NCI-H2196 (cell line): ENCODE measurements around the gene CD300E.

ENCODE experiments used
- DNase-seq: peaks from one replicate; lab custom pipeline; 2025; ENCODE audit not compliant: unreplicated experiment; lab: John Stamatoyannopoulos, UW

CD300E gene

DNA sequence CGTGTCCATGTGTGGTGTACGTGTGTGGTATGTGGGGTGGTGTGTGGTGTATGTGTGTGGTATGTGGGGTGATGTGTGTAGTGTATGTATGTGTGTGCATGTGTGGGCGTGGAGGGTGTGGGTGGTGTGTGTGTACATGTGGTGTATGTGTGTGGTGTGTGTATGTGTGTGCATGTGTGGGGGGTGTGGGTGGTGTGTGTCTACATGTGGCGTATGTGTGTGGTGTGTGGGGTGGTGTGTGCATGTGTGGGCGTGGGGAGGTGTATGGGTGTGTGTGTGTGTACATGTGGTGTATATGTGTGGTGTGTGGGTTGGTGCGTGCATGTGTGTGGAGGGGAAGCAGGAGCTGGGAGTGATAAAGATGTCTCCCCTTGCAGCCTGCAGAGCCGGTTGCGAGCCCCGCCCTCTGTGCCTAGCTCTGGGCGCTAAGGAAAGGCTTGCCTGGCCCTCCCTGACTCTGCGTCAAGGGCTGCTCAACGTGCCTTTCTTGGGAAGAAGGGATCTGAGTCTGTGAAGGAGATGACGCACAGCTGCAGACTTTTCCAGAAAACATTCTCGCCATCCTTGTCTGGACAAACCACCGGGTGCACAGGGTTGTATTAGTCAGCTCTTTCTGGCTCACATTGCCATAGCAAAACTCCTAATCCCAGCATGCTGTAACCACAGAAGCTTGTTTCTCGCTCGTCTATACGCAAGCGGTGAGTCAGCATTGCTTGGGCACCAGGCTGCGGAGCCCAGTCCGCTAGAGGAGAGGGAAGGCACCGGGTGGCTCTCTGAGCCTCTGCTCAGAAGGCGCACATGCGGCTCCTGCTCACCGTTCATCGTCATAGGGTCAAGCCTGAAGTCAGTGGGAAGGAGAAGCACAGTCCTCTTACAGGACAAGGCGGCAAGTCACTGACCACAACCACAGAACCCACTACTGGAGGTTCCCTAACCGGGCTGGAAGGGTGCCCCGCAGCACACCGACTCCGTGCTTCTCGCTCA, 54.2 kb downstream of the CD300E start:
- peak; percentile 12 for DNase-seq

DNA sequence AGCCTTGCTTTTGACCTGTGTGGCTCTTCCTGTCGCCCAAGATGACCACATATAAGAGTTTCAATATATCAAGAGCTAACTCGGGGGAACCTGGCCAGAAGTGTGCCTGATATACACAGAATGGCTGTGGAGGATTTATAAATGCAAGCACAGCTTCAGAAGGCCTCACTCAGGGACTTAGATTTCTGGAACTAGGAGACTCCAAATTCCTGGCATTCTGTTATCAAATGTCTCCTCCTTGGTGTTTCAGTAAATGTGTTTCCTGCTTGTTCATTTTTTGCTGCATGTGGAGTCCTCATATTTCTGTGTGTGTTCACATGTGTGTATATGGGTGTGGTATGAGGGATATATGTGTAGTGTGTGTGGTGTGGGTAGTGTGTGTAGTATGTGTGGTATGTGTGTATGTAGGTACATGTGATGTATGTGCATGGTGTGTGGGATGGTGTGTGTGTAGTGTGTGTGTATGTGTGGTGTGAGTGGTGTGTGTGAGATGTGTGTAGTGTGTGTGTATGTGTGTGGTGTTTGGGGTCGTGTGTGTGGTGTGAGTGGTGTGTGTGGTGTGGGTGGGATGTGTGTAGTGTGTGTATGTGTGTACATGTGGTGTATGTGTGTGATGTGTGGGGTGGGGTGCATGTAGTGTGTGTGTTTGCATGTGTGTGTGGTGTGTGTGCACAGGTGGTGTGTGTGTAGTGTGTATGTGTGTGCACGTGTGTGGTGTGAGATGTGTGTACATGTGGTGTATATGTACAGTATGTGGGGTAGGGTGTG, 55.2 kb downstream of the CD300E start:
- DNase-seq: no peak

DNA sequence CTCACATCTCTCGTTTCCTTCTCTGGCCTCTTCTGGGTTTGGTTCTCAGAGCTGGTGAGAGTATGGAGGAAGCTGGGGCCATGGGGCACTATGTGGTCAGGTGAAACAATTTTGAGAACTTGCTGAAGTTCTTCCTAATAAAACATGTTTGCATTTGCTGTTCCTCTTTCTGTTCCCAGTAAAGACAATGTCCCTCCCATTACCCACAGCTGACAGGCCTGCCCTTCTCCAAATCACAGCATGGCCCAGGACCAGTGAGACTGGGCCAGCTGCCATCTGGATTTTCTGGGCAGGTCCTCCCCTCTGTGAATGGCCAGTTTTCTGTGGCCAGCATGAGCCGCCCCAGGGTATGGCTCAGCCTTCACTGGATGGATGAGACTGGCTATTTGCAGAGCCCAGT, 56.1 kb downstream of the CD300E start, which contains the start of gene CD300H:
CD300H (minus strand) TSS at position 113 of the 400 bp plus-strand sequence.
- DNase-seq: no peak

DNA sequence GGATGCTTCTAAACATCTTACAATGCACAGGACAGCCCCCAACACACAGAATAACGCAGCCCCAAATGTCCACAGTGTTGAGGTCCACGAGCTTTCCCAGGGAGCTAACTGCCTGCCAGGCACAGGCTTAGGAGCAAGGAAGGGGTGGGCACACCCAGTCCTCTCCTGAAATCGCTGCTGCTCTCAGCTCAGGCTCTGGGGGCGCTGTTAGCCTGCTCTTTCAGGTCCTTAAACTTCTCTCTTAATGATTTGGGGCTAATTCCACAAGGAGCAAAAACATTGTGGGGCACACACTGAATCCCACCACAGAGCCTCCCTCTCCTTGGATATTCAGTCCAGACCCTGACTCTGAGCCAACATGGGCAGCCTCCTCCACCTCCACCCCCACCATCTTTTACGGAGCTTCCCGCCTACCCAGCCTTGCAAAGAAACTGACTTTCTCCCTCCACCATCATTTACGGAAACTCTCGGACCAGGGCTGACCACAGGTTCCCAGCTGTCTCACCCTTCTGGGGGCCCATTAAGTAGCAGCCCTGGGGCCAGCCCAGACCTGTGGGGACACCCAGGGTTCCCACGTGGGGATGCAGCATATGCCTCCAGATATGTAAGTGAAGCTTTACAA, 57.3 kb downstream of the CD300E start:
- peak; percentile 8 for DNase-seq

DNA sequence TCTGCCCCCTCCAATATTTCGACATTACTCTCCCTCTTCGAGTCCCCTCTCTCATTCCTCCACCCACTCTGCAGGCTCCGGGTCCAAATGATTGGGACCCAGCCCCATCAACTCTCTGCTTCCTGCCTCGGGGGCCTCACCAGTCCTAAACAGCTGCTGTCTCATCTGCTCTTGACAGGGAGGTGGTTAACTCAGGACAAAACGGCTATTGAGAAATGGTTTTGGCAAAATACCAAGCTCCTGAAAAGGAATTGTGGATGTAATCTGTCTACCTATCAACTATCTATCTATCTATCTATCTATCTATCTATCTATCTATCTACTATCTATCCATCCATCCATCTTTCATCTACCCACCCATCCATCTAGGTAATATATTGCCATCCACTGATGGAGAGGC, 58.4 kb downstream of the CD300E start:
- DNase-seq: no peak

DNA sequence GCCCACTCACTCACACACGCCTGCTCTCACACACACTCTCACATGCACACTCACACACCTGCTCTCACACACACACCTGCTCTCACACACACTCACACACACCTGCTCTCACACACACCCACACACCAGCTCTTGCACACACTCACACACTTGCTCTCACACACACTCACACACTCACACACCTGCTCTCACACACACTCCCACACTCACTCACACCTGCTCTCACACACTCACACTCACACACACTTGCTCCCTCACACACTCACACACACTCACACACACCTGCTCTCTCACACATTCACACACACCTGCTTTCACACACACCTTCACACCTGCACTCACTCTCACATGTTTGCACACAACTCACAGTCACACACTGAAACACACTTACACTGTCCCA, 60.2 kb downstream of the CD300E start:
- no peak for DNase-seq

DNA sequence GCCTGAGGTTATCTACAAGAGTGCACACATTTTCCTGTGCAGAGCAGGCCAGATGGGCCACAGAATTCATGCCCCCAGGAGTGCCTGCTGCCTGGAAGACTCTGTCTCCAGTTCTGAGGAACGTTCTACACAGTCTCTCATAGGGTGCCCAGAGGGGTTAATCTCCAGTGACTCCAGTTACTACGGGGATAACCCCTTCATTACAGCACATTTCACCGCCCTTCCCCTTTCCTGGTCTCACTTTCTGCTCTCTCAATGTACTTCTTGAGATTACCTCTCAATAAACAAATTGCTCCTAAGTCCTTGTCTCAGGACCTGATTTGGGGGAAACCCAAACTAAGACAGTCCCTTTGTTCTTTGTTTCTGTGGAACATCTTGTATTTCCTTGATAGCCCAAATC, 62.0 kb downstream of the CD300E start:
- no peak for DNase-seq
